Activated CD4-positive, alpha-beta T cell treated with anti-CD3 and anti-CD28 coated beads, Interleukin-2, amount 50 U/mL, for 24 hours (primary cell): ENCODE measurements around the gene DLG2.

Source experiments
- DNase-seq, 2 donors: peaks; one replicate each; pipeline ENCODE4 v3.0.0-alpha.2; 2020; ENCODE audit warnings: low read depth in 1 of 2, low spot score in 1 of 2

Gene DLG2

GRCh38 chr11:84922836-84923235 is 704.3 kb downstream of the DLG2 start:
- DNase-seq, result no peak

DNA sequence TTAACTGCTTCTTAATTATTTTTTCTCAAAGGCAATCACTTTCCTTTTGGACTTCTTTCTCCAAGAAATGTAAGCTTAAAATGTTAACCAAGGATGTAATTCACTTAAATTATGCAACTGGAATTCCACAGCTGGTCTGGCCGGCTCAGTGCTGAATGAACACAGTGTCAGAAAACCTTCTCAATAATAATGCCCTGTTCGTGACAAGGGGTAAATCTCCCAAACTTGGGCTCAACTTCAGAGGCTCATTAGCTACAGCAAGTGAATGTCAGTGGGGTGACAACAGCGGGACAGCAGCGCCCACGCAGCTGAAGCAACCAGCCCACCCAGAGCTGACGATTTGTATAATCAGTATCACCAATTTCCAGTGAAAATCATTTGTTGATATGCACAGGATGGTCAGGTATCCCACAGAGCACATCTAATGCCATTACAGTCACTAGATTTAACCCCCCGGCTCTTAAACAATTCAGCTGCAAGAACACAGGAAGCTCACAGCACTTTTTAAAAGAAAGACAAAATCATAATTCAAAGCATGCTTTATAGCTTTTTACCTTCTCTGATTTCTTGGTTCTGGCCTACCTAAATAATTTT is 704.8 kb downstream of the DLG2 start:
- DNase-seq, result no peak

DNA sequence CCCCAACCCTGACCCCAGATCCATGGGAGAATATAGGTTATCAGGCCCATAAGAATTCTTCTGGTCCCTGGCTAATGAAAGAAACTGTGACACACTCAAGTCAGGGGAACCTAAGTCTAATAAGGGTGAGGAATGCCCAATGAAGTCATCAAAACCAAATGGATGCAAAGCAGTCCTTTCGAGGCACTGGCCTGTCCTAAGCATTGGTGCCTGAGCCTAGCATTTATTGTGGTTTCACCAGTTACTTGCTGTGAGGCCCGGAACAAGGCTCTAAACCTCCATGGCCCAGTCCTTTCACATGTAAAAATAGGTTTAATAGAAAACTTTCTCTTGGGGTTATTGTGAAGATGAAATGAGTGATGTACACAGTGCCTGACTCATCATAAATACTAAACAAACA is 712.6 kb downstream of the DLG2 start:
- no peak for DNase-seq

DNA sequence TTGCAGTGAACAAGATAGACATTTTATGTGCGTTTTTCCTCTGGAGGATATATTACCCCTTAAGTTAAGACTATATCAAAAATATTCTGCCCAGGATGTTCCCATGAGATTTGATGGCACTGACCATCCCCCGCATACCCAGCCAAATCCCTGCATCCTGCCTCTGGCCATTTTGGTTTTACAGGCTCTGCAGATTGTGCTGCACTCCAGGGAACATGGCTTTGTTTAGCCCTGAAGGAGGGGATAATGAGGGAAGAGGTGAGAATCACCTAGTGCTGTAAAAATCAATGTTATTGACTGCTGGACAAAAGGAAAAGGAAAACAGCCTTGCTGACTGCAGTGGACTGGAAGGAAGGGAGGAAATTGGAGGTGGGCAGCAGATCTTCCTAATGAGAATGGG is 717.4 kb downstream of the DLG2 start:
- DNase-seq, result no peak

GRCh38 chr11:84906995-84907394 is 720.1 kb downstream of the DLG2 start:
- DNase-seq, result no peak

- DNase-seq, result no peak
Measured at GRCh38 chr11:84905411-84905810, 721.7 kb downstream of the DLG2 start.

DNA sequence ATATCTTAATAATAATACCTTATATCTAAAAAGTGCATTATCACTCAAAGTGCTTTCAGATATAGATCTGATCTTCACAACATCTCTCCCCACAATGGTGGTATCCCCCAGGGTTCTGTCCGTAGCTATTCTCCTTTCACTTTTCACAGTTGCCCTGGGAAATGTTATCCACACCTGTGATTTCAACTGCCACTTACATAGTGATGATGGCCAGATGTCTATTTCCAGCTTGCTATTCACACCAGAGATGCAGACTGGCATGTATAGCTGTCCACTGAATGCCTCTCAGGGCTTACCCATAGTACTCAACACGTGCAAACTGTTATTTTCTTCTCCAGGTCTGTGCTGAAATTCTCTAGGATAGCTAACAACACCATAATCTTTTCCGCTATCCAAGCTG is 724.7 kb downstream of the DLG2 start:
- DNase-seq, result no peak

- no peak for DNase-seq
Measured at GRCh38 chr11:84901991-84902390, 725.2 kb downstream of the DLG2 start.

DNA sequence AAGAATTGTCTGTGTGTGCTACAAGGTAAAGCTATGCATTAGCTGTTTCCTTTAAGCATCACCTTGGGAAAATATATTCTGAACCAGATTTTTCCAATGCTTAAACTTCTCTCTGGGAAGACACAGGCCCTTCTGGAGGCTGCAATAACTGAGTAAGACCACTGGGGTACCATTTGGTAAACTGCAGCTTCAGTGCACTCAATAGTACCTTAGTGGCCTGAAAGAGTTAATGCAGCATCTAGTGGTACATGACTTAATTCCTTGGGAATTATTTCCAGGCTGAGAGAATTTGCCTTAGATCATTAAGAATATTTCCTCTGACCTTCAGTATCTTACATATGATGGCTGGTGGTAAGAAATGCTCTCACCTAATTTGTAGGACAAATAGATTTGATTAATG is 727.4 kb downstream of the DLG2 start:
- no peak for DNase-seq

GRCh38 chr11:84899134-84899533 is 728.0 kb downstream of the DLG2 start:
- DNase-seq, result no peak

DNA sequence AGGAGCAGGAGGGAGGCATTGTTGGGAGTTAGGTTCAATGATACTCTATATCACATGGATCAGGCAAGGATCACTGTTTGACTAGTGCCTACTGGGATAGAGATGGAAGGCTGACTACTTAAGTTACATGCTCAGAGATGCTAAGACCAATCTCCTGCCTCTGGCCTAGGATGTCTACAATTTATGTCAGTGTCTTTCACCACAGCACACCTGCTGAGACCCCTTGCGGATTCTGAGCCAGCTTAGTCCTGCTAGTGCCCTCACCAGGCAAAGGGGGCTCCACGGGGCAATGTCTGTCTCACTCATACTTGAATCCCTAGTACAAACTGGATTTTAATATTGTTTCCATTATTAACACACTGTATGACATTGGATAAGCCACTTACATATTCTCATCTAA is 732.5 kb downstream of the DLG2 start:
- no peak for DNase-seq

GRCh38 chr11:84890676-84891075 is 736.5 kb downstream of the DLG2 start:
- DNase-seq, result no peak

DNA sequence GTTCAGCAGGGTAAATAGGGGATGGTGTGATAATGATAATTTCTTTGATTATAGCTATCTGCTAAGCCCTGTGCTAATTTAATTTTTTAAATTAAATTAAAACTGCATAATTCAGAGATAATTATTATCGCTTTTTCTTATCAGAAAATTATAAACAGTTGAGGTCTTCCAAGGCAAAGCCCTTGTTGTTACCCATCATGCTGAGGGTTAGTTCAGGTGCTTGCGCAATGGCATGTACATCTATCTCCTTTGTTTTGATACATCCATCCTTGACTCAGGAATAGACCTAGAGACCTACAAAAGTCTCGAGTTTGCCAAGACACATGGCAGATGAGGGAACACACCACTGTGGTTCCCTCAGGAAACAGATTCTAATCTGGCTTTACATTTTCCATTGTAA is 737.6 kb downstream of the DLG2 start:
- DNase-seq, result no peak

DNA sequence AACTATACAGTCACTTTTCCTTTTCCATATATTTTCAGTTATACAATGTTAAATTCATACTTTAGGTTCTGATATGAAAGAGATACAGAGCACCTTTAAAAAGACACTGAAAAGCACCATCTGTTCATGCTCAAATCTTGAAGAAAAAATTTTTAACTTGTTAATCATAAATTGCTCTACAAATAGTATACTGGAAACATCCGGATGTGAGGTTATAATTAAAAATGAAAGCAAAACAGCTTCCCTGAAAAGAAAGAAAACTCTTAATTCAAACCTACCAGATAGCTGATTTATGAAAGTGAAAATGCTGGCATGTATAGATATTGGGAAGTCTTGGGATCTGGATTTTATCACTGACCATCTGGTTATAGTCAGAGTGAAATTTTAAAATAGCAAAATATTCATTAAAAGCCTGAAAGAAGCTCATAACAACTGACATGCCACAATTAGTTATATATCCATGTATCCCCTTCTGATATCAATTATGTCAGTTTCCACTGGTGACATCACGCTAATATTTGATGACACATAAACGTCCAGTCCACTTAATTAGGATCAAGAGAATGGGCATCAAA is 740.0 kb downstream of the DLG2 start:
- DNase-seq, result no peak

GRCh38 chr11:84886344-84886743 is 740.8 kb downstream of the DLG2 start:
- DNase-seq, result no peak

- no peak for DNase-seq
Measured at GRCh38 chr11:84884836-84885235, 742.3 kb downstream of the DLG2 start.

DNA sequence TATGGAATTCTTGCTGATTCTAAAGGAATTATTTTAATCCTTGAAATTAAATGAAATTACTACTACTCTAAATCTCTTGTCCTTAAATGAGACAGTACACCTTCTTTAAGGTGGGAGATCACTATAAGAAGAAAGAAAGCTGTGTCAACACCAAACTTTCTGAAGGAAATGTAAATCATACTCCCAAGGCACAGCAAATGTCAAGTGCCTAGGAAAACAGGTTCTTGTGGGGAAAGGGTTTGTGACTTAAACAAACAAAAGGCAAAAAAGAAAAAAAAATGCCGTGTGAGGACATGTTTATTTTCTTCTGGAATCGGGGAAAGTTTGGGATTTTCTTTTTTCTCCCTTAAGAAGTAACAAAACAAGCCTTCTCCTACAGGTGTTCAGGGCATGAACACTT is 745.1 kb downstream of the DLG2 start:
- DNase-seq, result no peak

DNA sequence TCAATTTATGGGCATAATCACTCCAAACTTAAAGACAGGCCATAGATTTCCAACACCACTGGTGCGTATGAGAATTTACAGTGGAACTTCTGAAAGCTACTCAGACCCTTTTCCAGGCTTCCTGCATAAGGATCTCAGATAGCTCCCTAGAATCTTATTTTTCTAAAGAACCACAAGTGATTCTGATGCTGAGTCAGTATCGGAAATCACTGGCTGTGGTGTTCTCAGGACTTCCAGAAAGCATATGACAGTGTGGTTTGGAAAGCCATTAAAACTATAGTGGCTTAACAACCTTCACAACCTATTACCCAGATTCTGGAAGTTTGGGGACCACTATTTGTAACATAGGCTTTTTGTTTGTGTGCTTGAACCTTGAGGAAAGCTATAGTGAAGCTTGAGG is 756.0 kb downstream of the DLG2 start:
- DNase-seq, result no peak

DNA sequence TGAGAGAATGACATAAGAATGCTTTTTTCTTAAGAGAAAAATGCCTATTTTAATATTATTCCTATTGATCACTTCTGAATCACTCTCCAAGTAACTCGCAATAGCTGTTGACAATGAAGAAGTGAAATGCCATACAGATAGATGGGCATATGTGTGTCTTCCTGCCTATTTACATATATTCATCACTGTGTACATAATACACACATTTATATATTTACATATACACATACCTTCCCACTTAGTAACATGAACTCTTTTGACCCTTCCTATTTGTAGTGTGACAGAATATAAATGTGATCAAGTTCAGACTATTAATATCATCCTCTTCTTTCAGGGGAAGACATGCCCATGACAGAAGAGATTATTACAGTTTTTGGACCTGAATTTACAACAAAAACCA is 756.7 kb downstream of the DLG2 start:
- no peak for DNase-seq

GRCh38 chr11:84866922-84867321 is 760.2 kb downstream of the DLG2 start:
- no peak for DNase-seq

GRCh38 chr11:84865791-84866535 is 761.2 kb downstream of the DLG2 start:
- no peak for DNase-seq

DNA sequence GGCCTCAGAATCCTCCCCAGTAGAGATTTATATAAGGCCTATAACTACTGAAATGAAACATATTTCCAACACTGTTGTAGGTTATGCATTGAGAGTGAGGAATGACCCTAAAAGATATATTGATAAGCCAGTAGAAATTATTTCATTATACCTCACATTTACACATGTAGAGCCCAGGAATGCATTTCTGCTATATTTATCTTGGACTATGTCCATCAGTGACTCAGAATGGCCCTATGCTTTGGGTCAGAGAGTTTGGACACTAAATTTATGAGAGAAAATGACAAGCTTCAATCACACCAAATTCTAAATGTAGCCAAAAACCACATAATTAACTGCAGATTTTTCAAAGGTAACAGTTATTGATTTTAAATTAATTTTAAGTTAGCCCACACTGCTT is 761.9 kb downstream of the DLG2 start:
- DNase-seq, result no peak

GRCh38 chr11:84857746-84858145 is 769.4 kb downstream of the DLG2 start:
- DNase-seq, result no peak
